Thyroid gland (tissue), 4 donors: Measurements from ENCODE around the gene SEC16B. TPM values are rescaled to one million over a fixed set of nuclear protein-coding genes. Genes with fewer than 3 reads are reported as not detected.

Source experiments
- DNase-seq, 2 donors: peaks; one replicate each; pipeline ENCODE4 v3.0.0-alpha.2; 2019
- H3K27ac ChIP-seq, 3 donors: fragments of 200-600 bp; sonication (generic); 1 replicate in 2 of 3; 2 replicates in 1 of 3; pipeline ENCODE4 v1.5.1; 2016 to 2019; ENCODE audit warnings: mild to moderate bottlenecking in 1 of 3, moderate library complexity in 1 of 3
- H3K27me3 ChIP-seq: fragments of 200-600 bp; sonication (generic); one replicate; pipeline ENCODE4 v1.5.1; 2019
- H3K36me3 ChIP-seq, 2 donors: fragments of 200-600 bp; sonication (generic); one replicate each; pipeline ENCODE4 v1.5.1; 2016 to 2019
- H3K4me1 ChIP-seq, 2 donors: fragments of 200-600 bp; sonication (generic); one replicate each; pipeline ENCODE4 v1.5.1; 2017 to 2019
- H3K4me3 ChIP-seq, 3 donors: fragments of 200-600 bp; sonication (generic); replicated peaks in 1 of 3; 1 replicate in 2 of 3; 2 replicates in 1 of 3; pipeline ENCODE4 v1.5.1; 2016; ENCODE audit warnings: mild to moderate bottlenecking in 1 of 3
- H3K9me3 ChIP-seq: fragments of 200-600 bp; sonication (generic); one replicate; pipeline ENCODE4 v1.5.1; 2017
- POLR2A ChIP-seq, 2 donors: fragments of 450-650 bp; IDR thresholded peaks; one replicate each; pipeline ENCODE4 v1.6.1; 2017; ENCODE audit warnings: antibody characterized with exemption in 2 of 2, mild to moderate bottlenecking in 2 of 2, moderate library complexity in 1 of 2
- WGBS, 2 donors: methylation state at CpG; one replicate each; pipeline ENCODE4 v1.1.5; 2017; 5-methylcytosine and 5-hydroxymethylcytosine counted together
- intact Hi-C: fragments of 100-400 bp; cut with DNase I; formaldehyde crosslinking; loops from one replicate; pipeline ENCODE4 v1.15.1; 2023
- total RNA-seq, 4 donors: library from RNA; depleted of rRNA; stranded (reverse); fragments of >200 nt; gene quantifications; one replicate each; pipeline ENCODE4 v1.2.3, GENCODE V29; 2016
- TF ChIP-seq, protein P1 (sequence below), 6 experiments: fragments of 200-600 bp in 3 of 6; fragments of 450-650 bp in 3 of 6; sonication (generic) in 3 of 6; IDR thresholded peaks; one replicate each; pipeline ENCODE4 v1.5.1; 2016 to 2019; ENCODE audit warnings: antibody characterized with exemption in 6 of 6, mild to moderate bottlenecking in 2 of 6, inconsistent platforms in 1 of 6, moderate library complexity in 1 of 6

Gene SEC16B
- total RNA-seq, 4 donors from 2014 or later, result 3.8 to 12.8 (median 6.2) TPM

DNA sequence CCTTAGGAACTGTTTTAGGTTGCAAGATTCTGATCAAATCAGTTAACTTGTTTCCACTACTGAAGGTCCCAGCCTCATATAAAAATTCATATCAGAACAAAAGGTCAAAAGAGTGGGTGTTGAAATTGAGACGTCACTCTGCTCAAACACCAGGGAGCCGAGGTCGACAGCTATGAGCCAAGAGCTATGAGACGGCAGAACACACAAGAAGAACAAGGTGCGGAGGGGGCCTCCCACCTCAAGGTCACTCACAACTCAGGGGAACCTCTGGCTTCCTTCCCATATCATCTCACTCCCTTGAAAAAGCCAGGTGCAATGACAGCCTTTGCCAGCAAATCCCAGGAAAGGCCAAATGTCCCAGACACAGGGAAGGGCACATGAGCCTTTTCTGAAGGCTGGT, 749 bp downstream of the SEC16B start:
- H3K27me3 ChIP-seq, result no peaks in the 10 kb centered on the region
- H3K27ac ChIP-seq, result no peak overlapping the region
- H3K9me3 ChIP-seq, result no peaks in the 10 kb centered on the region
- peaks cover 12 to 13% of the 10 kb centered on the region in 2 donors for H3K36me3 ChIP-seq
- no peaks in the 10 kb centered on the region for H3K4me1 ChIP-seq
- WGBS, 2 donors, result 72 to 84% methylated on average over 5 of the region's 5 CpGs
- H3K4me3 ChIP-seq, result no peak overlapping the region
- DNase-seq, result no peak
- intact Hi-C loops, result no loop called here
- TF ChIP-seq, protein P1, sequence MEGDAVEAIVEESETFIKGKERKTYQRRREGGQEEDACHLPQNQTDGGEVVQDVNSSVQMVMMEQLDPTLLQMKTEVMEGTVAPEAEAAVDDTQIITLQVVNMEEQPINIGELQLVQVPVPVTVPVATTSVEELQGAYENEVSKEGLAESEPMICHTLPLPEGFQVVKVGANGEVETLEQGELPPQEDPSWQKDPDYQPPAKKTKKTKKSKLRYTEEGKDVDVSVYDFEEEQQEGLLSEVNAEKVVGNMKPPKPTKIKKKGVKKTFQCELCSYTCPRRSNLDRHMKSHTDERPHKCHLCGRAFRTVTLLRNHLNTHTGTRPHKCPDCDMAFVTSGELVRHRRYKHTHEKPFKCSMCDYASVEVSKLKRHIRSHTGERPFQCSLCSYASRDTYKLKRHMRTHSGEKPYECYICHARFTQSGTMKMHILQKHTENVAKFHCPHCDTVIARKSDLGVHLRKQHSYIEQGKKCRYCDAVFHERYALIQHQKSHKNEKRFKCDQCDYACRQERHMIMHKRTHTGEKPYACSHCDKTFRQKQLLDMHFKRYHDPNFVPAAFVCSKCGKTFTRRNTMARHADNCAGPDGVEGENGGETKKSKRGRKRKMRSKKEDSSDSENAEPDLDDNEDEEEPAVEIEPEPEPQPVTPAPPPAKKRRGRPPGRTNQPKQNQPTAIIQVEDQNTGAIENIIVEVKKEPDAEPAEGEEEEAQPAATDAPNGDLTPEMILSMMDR (IDR thresholded peaks at IDR 0.05), result no peak
- TF ChIP-seq POLR2A (IDR thresholded peaks at IDR 0.05), result no peak

DNA sequence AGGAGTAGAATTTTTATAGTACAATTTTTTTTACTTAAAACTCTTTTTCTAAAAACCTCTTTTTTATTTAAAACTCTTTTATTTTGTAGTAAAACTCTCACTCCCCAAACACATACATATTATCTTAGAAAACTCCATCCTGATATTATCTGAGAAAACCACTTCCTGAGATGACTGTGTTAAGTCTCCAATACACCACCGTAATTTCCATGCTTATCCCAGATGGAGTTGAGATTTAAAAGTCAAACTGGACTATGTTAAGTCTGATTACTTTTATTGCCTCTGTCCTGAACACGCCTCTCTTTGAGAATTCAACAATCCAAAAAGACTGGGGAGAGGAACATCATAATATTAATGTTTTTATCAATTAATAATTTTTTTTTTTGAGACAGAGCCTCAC, 3.7 kb downstream of the SEC16B start:
- TF ChIP-seq POLR2A (IDR thresholded peaks at IDR 0.05), result no peak
- TF ChIP-seq, protein P1 (IDR thresholded peaks at IDR 0.05), result no peak
- intact Hi-C loops, result no loop called here
- H3K4me1 ChIP-seq, result no peaks in the 10 kb centered on the region
- no peak overlapping the region for H3K27ac ChIP-seq
- no peaks in the 10 kb centered on the region for H3K27me3 ChIP-seq
- H3K4me3 ChIP-seq, result no peak overlapping the region
- peaks cover 13 to 14% of the 10 kb centered on the region in 2 donors for H3K36me3 ChIP-seq
- H3K9me3 ChIP-seq, result no peaks in the 10 kb centered on the region
- WGBS, 2 donors, result 87 to 91% methylated on average over 2 of the region's 2 CpGs
- DNase-seq, result no peak

DNA sequence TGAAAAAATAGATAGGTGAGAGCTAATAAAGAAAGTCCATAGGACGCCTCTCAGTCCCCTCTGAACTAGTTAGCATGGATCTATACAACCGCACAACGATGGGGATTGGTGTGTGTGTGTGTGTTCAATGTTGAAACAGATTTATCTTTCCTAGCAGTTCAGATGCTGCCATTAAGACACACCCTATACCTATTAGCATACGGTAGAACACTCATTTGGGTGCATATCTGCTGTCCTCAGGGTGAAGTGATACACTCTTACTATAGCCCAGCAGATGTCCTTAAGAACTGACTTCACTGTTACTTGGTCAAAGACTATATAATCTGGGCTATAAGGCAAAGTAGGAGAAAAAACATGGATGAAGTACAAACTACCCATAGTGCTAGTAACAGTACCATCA, 4.6 kb downstream of the SEC16B start:
- no peak for DNase-seq
- H3K27me3 ChIP-seq, result no peaks in the 10 kb centered on the region
- intact Hi-C loops, result no loop called here
- no peaks in the 10 kb centered on the region for H3K9me3 ChIP-seq
- TF ChIP-seq, protein P1 (IDR thresholded peaks at IDR 0.05), result no peak
- TF ChIP-seq POLR2A (IDR thresholded peaks at IDR 0.05), result no peak
- 95 to 96% methylated on average over 4 of the region's 4 CpGs for WGBS, 2 donors
- no peak overlapping the region for H3K27ac ChIP-seq
- no peak overlapping the region for H3K4me3 ChIP-seq
- peaks cover 13 to 21% of the 10 kb centered on the region in 2 donors for H3K36me3 ChIP-seq
- no peaks in the 10 kb centered on the region for H3K4me1 ChIP-seq

DNA sequence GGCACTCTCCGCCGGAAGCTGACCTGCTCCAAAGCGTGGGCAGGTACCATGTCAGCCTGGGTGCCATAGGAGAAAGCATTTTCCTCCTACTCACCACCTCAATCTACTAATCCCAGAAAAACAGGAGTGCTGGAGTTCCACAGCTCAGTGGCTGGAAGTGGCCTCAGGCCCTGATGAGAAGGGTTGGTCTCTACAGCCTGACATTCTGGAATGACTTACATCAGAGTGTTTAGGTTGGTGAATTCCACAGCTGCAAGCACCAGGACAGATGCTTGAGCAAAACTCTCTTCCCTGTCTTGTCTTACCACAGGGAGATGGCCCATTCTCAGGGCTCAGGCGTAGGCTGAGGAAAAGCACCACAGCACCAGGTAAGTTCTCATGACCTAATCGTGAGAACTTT, 5.5 kb downstream of the SEC16B start:
- intact Hi-C loops, result no loop called here
- no peaks in the 10 kb centered on the region for H3K27me3 ChIP-seq
- 83 to 95% methylated on average over 5 of the region's 5 CpGs for WGBS, 2 donors
- H3K4me3 ChIP-seq, result no peak overlapping the region
- H3K9me3 ChIP-seq, result no peaks in the 10 kb centered on the region
- H3K27ac ChIP-seq, result no peak overlapping the region
- no peak for DNase-seq
- TF ChIP-seq, protein P1 (IDR thresholded peaks at IDR 0.05), result no peak
- no peak for TF ChIP-seq POLR2A (IDR thresholded peaks at IDR 0.05)
- peaks cover 13 to 21% of the 10 kb centered on the region in 2 donors for H3K36me3 ChIP-seq
- H3K4me1 ChIP-seq, result no peaks in the 10 kb centered on the region

DNA sequence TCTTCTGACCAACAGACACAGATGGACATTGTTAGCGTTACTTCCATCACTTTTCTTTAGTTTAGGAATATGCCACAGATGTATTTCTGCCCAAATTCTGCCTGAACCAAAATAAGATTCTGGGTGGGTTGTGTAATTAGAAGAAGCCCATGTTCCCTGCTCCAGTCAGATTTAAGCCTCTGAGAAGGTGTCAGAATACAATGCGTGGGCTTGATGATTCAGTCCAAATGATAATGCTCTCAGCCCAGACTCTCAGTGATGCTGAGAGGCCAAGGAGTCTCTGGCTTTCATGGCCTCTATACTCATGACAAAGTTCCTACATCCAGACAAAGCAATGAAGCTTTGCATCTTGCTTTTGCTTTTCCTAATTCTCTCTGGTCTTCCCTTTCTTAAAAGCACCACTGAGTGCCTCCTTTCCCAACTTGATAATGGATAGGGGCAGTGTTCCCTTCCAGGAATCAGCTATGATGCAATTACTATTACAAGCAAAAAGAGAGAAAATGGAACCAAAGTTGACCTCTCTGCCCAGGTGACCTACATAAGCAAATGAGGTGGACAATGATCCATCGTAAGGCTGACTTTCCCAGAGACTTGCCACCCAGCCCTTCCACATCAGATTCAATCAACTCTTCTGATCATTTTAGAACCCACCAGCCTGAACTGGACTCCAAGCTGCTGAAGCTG, 8.8 kb downstream of the SEC16B start:
- no peak for DNase-seq
- Histone ChIP-seq H3K9me3 (no peaks in the 10 kb centered on the region), H3K4me1 (no peaks in the 10 kb centered on the region), H3K27me3 (no peaks in the 10 kb centered on the region), H3K4me3 (no peak overlapping the region), H3K36me3 (peaks cover 3 to 21% of the 10 kb centered on the region in 2 donors), H3K27ac (no peak overlapping the region)
- WGBS, 2 donors, result 67 to 81% methylated on average over 3 of the region's 3 CpGs
- no peak for TF ChIP-seq POLR2A (IDR thresholded peaks at IDR 0.05)
- TF ChIP-seq, protein P1 (IDR thresholded peaks at IDR 0.05), result no peak
- intact Hi-C loops, result no loop called here
